K562 (cell line): Measurements from ENCODE around the gene SPATC1L. TPM values are rescaled to one million over a fixed set of nuclear protein-coding genes. Genes with fewer than 3 reads are reported as not detected.

Source experiments
- FOXK2 ChIP-seq, 2 experiments: fragments of 450-650 bp; IDR thresholded peaks in 1 of 2; conservative IDR thresholded peaks in 1 of 2; 2 replicates each; pipeline ENCODE4 v1.6.1; 2016; ENCODE audit warnings: low read depth in 2 of 2, mild to moderate bottlenecking in 1 of 2
- MYNN ChIP-seq, 2 experiments: sonication (generic); formaldehyde crosslinking in 1 of 2; IDR thresholded peaks; 2 replicates each; pipeline versions ENCODE4 v1.5.0 to v1.6.1; 2016 to 2020; ENCODE audit warnings: antibody characterized with exemption in 1 of 2, missing genetic modification reagents in 1 of 2
- POLR2G ChIP-seq: fragments of 200-400 bp; formaldehyde crosslinking; IDR thresholded peaks from 2 replicates; pipeline ENCODE4 v1.6.1; 2017; ENCODE audit warnings: low read depth, mild to moderate bottlenecking, antibody characterized with exemption, low read length, moderate library complexity
- RAD51 ChIP-seq: fragments of 450-650 bp; IDR thresholded peaks from 2 replicates; pipeline ENCODE4 v1.7.1; 2016; ENCODE audit warnings: low read depth, mild to moderate bottlenecking, borderline replicate concordance
- SMAD4 ChIP-seq: fragments of 250-450 bp; sonication (Bioruptor Pico); conservative IDR thresholded peaks from 2 replicates; pipeline ENCODE4 v1.8.0; 2021; ENCODE audit warnings: inconsistent platforms, mild to moderate bottlenecking, moderate library complexity
- SNIP1 ChIP-seq: fragments of 450-650 bp; IDR thresholded peaks from 2 replicates; pipeline ENCODE4 v1.7.1; 2017; ENCODE audit warnings: low read depth, mild to moderate bottlenecking
- TGIF2 ChIP-seq: sonication (generic); formaldehyde crosslinking; IDR thresholded peaks from 2 replicates; pipeline ENCODE4 v1.8.1; 2022; ENCODE audit warnings: mild to moderate bottlenecking, missing genetic modification reagents, moderate library complexity
- ZBTB7A ChIP-seq: IDR thresholded peaks from 2 replicates; pipeline ENCODE4 v1.6.1; 2011; ENCODE audit warnings: low read depth, mild to moderate bottlenecking, low read length, moderate library complexity, borderline replicate concordance; ENCODE audit not compliant: control insufficient read depth
- ZKSCAN8 ChIP-seq: fragments of 200-800 bp; sonication (Bioruptor generic); IDR thresholded peaks from 2 replicates; pipeline ENCODE4 v1.6.1; 2016; ENCODE audit warnings: missing genetic modification characterization, missing compliant biosample characterization
- ZNF12 ChIP-seq: sonication (generic); formaldehyde crosslinking; IDR thresholded peaks from 2 replicates; pipeline ENCODE4 v1.4.0; 2020; ENCODE audit warnings: mild to moderate bottlenecking, missing genetic modification reagents
- polyA plus RNA-seq, 8 experiments: library from polyadenylated mRNA; depleted of rRNA in 4 of 8; stranded (reverse) in 5 of 8; unstranded in 3 of 8; fragments of >200 nt; fragmentation: Nextera tagmentation in 2 of 8; fragmentation: Illumina TruSeq in 1 of 8; extraction: Ambion mirVana in 2 of 8; extraction: Trizol in 1 of 8; gene quantifications; 2 replicates each; pipeline versions ENCODE4 v1.2.1 to v1.2.3, GENCODE V29; 2011 to 2014; ENCODE audit warnings: inconsistent platforms in 1 of 8, missing spikeins in 1 of 8
- total RNA-seq, 7 experiments: library from RNA; depleted of rRNA in 6 of 7; stranded (reverse); fragments of >200 nt in 6 of 7; fragmentation: Illumina TruSeq in 2 of 7; extraction: Trizol in 2 of 7; gene quantifications; 2 replicates each; pipeline versions ENCODE4 v1.2.1 to v1.2.3, GENCODE V29; 2011 to 2021; ENCODE audit warnings: low replicate concordance in 1 of 7
- TF ChIP-seq, protein P1 (sequence below): fragments of 450-650 bp; IDR thresholded peaks from 2 replicates; pipeline ENCODE4 v1.6.1; 2016; ENCODE audit warnings: mild to moderate bottlenecking, moderate library complexity
- TF ChIP-seq, protein P2 (sequence below): fragments of 250-450 bp; sonication (Bioruptor Pico); IDR thresholded peaks from 2 replicates; pipeline ENCODE4 v1.8.0; 2021; ENCODE audit warnings: borderline replicate concordance, mild to moderate bottlenecking, moderate library complexity; ENCODE audit not compliant: poor library complexity, severe bottlenecking
- TF ChIP-seq, protein P3 (sequence below): sonication (generic); formaldehyde crosslinking; IDR thresholded peaks from 2 replicates; pipeline ENCODE4 v1.8.0; 2022; ENCODE audit warnings: missing genetic modification reagents, mild to moderate bottlenecking, moderate library complexity, borderline replicate concordance

Gene SPATC1L
- total and polyA plus RNA-seq, 9 of the 15 experiments (the other 6 are each of a cell fraction or from before 2014, with no cell fraction given): 0.14 to 121 (median 34.0) TPM; not detected in 1

DNA sequence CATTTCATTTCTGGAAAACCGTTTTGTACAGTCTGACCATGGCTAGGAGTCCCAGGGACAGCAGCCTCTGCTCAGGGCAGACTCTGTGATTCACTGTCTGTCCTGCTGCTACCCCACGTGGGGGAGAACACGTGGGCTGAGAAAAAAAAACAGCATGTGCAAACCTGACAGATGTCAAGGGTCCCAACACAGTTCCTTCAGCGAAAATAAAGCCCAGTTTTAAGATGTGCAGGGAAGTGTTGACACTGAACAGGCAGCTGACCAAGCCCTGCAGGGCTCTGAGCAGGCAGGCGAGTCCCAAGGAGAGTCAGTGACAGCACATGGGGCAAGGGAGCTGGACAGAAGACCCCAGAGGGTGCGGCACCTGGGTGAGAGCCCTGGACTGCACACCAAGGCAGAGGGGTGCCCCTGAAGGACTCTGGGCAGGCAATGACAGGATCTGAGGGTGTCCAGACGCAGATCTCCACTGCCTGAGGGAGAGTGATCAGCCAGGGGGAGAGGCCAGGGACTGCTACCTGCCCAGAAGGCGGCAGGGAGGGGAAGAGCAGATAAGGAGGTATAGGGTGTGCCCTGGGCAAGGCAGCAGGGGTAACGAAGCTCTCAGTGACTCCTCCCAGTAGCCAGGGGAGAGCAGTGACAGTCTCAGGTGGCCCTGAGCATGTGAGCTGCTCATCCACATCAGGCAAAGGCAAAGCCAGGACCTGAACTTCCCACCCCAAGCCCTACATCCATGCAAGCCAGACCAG lies 5.1 kb upstream of the SPATC1L start (continued):
- TF ChIP-seq ZBTB7A (peak; percentile 14; the same call in 1 of the 2 replicates), RAD51 (peak; percentile 74), TGIF2 (peak; percentile 82; the same call in 1 of the 2 replicates), MYNN (IDR thresholded peaks at IDR 0.05) (no peak), MYNN (CRISPR knock-in tag; IDR thresholded peaks at IDR 0.05) (no peak), ZNF12 (CRISPR knock-in tag) (no peak), FOXK2 (conservative IDR thresholded peaks at IDR 0.05 in 1 of 2, IDR thresholded peaks at IDR 0.05 in 1 of 2; ENCODE audit: low read depth in 2 of 2) (peak; percentile 64 to 72; a peak in 3 of 4 replicates), SNIP1 (no peak), POLR2G (peak; percentile 5; the same call in 1 of the 2 replicates), ZKSCAN8 (CRISPR knock-in tag) (0 out of 2 replicates have a peak, but pooled peaks have one; percentile 33), SMAD4 (CRISPR knock-in tag) (no peak)
- TF ChIP-seq, protein P1, sequence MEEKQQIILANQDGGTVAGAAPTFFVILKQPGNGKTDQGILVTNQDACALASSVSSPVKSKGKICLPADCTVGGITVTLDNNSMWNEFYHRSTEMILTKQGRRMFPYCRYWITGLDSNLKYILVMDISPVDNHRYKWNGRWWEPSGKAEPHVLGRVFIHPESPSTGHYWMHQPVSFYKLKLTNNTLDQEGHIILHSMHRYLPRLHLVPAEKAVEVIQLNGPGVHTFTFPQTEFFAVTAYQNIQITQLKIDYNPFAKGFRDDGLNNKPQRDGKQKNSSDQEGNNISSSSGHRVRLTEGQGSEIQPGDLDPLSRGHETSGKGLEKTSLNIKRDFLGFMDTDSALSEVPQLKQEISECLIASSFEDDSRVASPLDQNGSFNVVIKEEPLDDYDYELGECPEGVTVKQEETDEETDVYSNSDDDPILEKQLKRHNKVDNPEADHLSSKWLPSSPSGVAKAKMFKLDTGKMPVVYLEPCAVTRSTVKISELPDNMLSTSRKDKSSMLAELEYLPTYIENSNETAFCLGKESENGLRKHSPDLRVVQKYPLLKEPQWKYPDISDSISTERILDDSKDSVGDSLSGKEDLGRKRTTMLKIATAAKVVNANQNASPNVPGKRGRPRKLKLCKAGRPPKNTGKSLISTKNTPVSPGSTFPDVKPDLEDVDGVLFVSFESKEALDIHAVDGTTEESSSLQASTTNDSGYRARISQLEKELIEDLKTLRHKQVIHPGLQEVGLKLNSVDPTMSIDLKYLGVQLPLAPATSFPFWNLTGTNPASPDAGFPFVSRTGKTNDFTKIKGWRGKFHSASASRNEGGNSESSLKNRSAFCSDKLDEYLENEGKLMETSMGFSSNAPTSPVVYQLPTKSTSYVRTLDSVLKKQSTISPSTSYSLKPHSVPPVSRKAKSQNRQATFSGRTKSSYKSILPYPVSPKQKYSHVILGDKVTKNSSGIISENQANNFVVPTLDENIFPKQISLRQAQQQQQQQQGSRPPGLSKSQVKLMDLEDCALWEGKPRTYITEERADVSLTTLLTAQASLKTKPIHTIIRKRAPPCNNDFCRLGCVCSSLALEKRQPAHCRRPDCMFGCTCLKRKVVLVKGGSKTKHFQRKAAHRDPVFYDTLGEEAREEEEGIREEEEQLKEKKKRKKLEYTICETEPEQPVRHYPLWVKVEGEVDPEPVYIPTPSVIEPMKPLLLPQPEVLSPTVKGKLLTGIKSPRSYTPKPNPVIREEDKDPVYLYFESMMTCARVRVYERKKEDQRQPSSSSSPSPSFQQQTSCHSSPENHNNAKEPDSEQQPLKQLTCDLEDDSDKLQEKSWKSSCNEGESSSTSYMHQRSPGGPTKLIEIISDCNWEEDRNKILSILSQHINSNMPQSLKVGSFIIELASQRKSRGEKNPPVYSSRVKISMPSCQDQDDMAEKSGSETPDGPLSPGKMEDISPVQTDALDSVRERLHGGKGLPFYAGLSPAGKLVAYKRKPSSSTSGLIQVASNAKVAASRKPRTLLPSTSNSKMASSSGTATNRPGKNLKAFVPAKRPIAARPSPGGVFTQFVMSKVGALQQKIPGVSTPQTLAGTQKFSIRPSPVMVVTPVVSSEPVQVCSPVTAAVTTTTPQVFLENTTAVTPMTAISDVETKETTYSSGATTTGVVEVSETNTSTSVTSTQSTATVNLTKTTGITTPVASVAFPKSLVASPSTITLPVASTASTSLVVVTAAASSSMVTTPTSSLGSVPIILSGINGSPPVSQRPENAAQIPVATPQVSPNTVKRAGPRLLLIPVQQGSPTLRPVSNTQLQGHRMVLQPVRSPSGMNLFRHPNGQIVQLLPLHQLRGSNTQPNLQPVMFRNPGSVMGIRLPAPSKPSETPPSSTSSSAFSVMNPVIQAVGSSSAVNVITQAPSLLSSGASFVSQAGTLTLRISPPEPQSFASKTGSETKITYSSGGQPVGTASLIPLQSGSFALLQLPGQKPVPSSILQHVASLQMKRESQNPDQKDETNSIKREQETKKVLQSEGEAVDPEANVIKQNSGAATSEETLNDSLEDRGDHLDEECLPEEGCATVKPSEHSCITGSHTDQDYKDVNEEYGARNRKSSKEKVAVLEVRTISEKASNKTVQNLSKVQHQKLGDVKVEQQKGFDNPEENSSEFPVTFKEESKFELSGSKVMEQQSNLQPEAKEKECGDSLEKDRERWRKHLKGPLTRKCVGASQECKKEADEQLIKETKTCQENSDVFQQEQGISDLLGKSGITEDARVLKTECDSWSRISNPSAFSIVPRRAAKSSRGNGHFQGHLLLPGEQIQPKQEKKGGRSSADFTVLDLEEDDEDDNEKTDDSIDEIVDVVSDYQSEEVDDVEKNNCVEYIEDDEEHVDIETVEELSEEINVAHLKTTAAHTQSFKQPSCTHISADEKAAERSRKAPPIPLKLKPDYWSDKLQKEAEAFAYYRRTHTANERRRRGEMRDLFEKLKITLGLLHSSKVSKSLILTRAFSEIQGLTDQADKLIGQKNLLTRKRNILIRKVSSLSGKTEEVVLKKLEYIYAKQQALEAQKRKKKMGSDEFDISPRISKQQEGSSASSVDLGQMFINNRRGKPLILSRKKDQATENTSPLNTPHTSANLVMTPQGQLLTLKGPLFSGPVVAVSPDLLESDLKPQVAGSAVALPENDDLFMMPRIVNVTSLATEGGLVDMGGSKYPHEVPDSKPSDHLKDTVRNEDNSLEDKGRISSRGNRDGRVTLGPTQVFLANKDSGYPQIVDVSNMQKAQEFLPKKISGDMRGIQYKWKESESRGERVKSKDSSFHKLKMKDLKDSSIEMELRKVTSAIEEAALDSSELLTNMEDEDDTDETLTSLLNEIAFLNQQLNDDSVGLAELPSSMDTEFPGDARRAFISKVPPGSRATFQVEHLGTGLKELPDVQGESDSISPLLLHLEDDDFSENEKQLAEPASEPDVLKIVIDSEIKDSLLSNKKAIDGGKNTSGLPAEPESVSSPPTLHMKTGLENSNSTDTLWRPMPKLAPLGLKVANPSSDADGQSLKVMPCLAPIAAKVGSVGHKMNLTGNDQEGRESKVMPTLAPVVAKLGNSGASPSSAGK: peak; percentile 38
- TF ChIP-seq, protein P2, sequence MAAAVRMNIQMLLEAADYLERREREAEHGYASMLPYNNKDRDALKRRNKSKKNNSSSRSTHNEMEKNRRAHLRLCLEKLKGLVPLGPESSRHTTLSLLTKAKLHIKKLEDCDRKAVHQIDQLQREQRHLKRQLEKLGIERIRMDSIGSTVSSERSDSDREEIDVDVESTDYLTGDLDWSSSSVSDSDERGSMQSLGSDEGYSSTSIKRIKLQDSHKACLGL (CRISPR knock-in tag): peak; percentile 57
- TF ChIP-seq, protein P3, sequence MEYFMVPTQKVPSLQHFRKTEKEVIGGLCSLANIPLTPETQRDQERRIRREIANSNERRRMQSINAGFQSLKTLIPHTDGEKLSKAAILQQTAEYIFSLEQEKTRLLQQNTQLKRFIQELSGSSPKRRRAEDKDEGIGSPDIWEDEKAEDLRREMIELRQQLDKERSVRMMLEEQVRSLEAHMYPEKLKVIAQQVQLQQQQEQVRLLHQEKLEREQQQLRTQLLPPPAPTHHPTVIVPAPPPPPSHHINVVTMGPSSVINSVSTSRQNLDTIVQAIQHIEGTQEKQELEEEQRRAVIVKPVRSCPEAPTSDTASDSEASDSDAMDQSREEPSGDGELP (CRISPR knock-in tag): peak; percentile 38; the same call in 1 of the 2 replicates
